GM19023 (cell line): ENCODE data around the gene BACH1.

ENCODE experiments used
- ATAC-seq: cut with Tn5 transposase; IDR thresholded peaks from one replicate; pipeline ENCODE4 v1.9.1; 2021; ENCODE audit warnings: mild to moderate bottlenecking, moderate library complexity; ENCODE audit not compliant: unreplicated experiment

The BACH1 gene

DNA sequence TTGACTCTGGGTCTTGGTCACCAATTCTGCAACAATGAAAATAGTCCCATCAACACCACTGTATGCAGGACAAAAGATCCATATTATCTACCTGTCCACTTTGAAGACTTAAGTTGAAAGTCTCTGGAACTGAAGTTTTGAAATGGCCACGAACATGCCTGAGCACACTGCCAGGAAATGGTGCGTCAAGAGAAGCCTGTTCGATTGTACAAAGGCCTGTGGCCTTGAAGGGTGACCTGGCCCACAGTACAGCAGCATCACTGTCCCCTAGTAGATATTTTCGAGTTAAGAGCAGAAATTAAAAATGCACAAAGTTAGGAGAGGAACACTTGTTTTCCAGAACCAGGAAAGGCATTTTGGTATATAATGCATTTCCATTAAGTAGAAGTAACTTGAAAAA, 78.5 kb downstream of the BACH1 start:
- no peak for ATAC-seq

DNA sequence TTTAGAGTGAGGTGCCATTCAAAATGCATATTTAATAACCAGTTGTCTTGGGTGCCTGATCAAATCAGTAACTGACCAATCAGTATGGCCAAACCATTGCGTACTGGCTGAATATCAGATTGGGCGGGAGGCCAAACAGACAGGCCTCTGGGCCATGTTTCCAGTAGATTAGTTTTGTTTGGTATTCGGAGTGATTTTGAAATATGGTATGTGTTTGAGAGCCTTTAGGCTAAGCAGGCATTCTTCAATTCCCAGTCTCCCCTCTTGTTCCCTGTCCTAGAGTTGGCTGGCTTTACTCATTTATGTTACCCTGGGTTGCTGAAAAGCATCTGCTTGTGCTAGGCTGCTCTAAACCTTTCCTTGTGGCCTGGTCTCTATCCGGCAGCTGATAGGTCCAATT, 80.1 kb downstream of the BACH1 start:
- ATAC-seq: no peak

DNA sequence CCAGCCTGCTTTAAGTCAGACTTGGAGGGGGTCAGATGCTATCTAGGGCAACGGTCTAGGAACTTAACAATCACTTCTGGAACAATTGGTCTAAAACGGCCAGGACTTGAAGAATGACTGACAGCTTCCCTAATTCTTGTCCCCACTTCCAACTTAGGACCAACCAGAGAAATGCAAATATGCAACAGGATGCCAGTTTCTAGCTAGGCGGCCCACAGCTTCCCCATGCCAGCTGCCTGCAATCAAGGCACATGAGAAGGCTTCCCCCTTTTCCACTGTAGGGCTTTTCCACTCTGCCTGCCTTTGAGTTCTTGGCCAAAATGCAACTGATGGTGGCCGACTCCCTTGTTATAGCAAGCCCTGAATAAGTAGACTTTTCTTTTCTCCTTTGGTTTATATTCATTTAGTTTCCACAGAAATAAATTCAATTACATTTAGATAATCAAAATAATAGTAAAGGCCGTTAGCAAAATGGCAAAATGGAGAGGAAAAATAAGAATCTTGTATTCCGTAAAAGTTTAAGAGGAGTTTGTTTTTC, 80.9 kb downstream of the BACH1 start:
- no peak for ATAC-seq

DNA sequence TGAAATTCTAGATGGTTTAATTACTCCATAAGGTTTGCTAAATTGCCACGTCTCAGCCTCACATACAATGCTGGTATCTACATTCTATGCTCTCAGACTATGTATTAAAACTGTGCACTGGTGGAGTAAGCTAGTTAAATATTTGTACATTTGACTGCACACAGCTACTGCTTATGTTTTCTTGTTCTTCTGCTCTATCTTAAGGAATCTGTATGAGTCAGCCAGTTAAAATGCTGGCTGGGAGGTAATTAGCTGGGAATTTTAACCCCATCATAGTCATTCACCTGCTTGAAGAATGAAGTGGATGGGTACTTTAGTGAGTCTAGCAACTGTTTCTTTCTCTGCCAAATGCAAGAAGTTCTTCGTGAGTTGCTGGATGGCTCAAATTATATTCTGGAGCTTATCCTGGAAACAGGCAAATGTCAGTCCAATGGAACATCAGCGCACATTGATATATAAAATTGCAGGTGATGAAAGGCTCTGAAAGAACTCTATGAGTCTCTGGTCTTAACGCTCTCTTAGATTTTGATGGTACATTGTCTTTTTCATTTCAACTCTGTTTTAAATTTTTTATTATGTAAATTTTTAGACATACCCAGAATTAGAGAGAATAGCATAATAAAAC, 83.4 kb downstream of the BACH1 start:
- no peak for ATAC-seq

DNA sequence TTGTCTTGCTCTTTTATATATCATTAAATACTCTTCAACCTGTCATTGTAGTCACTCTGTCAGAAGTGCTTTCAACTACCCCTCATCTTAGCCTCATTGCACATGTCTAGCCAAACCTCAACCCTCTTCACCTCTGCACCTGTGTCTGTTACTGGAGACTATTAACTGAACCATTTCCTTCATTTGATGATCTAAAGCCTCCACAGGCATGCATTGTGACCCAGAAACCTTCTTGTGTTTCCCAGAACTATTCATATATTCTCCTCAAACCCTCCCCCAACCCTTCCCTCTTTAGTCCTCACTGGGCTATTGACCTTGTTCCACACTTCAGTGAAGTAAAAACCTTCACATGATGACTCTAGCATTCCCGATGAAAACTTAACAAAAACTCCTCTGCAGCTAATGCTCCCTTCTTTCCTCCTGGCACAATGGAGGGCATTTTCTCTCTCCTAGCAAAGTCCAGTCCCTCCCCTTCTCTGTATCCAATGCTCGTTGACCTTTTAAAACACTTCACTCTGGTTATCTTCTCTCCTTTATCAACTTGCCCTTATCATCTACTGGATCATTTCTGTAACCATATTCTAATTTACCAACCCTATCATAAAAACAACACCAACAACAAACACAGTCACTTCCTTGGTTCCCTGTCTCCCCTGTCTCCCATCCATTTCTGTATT, 86.1 kb downstream of the BACH1 start:
- no peak for ATAC-seq

DNA sequence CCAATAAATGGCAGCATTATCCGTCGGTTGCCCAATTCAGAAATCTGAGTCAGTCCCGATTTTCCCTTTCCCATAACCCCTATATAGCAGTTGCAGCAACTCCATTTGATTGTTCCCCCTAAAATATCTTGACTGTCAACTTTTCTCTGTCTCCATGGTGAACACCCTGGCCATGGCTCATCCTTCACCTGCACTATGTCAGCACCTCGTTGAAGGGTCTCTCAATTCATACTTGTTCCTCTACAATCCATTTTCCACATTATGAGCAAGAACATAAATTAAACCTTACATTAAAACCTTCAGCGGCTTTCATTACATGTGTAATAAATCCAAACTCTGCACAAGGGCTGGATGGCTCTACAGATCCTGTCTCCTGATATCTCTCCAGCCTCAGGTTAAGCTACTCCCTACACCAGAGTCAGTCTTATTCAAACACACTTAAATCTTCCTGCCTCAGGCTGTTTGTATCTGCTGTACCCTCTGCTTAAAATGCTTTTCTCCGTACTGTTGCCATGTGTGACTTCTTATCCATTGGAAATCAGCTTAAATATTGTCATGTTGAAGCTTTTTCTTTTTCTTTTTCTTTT, 87.3 kb downstream of the BACH1 start:
- ATAC-seq: no peak

DNA sequence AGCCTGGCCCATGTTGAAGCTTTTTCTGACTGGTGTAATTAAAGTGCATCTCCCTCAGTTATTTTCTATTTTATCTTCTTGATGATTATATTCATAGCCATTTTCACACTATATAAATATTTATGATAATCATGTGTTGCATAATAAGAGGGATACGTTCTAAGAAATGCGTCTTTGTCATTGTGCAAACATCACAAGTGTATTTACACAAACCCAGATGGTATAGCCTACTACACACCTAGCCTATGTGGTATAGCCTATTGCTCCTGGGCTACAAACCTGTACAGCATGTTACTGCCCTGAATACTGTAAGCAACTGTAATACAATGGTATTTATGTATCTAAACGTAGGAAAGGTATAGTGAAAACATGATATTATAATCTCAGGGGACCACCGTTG, 88.1 kb downstream of the BACH1 start:
- ATAC-seq: no peak

DNA sequence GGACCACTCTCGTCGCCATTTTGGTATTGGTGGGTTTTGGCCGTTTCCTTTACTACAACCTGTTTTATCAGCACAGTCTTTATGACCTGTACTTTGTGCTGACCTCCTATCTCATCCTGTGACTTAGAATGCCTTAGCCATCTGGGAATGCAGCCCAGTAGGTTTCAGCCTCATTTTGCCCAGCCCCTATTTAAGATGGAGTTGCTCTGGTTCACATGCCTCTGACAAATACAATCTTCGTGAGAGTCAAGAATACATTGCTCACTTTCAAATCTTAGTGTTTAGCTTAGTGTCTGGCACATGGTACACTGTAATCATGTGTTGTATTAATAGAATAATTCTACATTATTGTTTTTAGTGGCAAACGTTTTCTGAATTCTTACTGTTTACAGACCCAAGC, 88.9 kb downstream of the BACH1 start:
- ATAC-seq: no peak

DNA sequence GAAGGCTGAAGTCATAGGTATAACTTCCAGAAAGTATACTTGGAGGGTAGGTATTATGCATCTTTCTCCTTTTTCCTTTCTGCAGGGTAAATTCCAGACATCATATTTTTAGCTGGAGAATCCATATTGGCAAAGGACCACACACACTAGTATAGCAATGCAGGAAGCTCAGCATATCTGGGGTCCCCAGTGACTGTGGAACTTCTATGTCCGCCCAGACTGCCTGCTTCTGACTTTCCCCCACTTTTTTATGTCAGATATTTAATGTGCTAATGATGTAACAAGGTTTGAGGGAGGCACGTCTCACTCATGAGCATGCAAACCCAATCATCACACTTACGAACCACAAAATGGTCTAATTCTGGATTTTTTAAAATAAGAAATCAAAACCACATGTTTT, 90.4 kb downstream of the BACH1 start:
- no peak for ATAC-seq

DNA sequence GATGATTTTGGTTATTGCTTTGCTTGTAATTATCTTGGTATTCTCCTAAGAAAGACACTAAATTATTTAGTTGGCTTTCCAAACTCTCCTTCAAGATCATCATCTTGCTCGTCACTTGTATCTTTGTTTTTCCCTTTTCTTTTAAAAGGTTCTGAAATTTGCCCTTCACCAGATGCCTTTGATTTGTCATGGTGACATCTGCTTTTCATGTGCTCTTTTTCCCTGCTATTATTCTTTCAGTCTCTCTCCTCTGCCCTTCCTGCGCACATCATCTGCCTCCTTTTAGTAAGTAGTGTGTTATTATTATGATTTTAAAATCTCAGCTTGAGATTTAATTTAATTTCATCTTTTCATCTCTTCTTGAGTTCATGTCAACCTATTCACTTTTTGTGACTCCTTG, 92.1 kb downstream of the BACH1 start:
- no peak for ATAC-seq

DNA sequence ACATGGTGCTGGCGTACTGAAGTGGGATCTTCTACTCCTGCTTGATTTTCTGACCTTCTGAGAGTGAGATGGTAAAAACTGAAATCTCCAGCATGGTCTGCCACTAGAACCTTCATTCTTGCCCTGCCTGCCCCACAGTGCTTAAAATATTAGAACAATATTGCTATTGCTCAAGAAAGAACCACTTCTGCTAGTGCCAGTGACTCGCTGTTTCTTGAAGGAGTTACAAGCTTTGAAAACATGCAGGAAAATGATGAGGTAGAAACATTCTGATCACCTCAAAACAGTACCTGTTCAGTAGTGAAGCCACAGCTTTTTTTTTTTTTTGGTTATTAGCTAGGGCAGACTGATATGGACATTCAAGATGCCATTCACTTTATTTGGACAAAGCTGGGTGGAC, 95.3 kb downstream of the BACH1 start:
- no peak for ATAC-seq
